GF-D8 (cell line): ENCODE measurements around the gene ENOX1.

ENCODE experiments used
- DNase-seq: peaks from one replicate; lab custom pipeline; 2025; lab: John Stamatoyannopoulos, UW

The ENOX1 gene

DNA sequence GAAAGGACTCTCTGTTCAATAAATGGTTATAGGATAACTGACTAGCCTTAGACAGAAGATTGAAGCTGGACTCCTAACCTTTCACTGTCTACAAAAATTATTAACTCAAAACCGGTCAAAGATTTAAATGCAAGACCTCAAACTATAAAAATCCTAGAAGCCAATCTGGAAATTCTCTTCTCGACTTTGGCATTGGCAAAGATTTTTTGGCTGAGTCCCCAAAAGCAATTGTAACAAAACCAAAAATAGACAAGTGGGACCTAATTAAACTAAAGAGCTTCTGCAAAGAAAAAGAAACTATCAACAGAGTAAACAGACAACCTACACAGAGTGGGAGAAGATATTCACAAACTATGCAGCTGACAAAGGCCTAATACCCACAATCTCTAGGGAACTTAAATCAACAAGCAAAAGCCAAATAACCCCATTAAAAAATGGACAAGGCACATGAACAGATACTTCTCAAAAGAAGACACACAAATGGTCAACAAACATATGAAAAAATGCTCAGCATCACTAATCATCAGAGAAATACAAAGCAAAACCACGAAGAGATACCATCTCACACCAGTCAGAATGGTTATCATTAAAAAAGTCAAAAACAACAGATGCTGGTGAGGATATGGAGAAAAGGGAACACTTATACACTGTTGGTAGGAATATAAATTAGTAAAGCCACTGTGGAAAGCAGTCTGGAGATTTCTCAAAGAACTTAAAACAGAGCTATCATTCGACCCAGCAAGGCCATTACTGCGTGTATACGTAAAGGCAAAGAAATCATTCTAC, 497.1 kb downstream of the ENOX1 start:
- no peak for DNase-seq

DNA sequence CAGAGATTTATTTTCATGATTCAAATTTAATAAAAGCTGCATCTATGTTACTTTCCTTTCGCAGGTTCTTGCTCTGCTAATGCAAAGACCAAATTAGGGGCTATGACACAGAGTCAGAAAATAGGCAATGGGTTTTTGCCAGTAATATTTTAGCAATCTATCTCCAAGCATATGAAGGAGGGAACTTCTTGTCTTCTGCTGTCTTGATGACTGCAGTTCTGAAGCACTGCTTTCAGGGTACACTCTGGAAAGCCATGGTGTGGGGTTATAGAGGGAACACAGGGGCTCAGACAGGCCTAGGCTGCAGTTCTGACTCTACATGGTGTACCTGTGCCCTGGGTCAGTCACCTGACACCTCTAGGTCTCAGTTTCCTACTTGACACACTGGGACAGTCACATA, 500.0 kb downstream of the ENOX1 start:
- DNase-seq: no peak

DNA sequence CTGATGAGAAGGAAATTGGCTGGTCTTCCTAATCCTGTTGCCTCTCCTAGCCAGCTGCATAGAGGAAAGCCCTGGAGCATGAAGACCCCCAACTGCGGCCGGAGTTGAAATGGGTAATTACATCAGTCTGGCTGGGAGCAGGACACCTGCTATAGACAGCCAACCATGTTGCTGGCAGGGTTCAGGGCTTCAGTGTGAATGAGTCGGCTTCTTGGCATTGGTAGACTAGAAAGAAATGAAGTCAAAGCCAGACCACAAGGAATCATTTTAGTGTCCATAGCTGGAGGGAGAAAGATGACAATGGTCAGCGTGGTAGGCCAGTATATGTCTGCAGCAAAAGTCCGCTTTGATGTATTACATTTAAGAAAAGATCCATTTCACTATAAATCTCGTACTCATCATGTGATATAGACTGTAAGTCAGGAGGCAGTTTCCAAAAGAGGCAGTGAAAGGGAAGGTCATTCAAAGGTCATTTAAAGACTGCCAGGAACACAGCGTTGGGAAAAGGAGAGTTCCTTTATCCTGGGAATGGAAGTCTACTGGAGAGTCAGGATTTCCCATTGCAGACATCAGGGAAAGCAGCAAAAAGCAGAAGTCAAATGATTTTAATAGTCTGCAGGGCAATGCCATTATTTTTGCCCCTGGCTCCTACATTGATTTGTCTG, 500.7 kb downstream of the ENOX1 start:
- DNase-seq: no peak

DNA sequence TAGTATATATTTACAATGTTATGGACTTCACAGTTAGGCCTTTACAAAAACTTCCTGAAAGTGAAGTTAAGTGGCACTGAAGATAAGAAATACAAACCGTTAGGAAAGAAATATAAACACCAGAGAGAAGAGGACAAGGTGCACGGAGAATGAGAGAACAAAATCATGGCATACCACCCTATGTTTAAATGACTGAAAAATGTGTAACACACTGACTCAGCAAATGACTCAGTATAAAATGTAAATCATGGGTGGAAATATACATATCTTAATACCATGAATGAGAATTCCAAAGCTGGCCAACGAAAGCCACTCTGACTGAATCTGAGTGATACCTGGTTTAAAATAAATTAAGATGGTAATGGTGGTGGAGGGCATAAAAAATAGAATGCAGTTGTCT, 502.6 kb downstream of the ENOX1 start:
- DNase-seq: no peak

DNA sequence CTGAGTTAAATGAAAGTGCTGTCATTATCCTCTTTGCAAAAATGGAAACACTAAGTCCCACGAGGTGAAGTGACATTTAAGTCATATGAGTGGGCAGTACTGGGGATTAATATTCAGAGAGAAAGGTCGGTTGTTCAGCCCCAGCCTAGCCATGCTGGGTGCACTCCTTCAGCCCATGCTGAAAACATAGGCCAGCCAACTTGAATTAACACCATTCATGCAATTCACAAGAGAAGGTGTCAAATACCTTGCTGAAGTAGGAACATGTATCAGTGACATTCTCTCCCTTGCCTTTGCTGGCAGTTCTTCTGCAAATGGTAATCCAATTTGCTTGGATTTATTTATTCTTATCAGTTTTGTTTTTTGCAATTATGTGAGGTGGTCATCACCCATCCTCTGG, 507.1 kb downstream of the ENOX1 start:
- no peak for DNase-seq

DNA sequence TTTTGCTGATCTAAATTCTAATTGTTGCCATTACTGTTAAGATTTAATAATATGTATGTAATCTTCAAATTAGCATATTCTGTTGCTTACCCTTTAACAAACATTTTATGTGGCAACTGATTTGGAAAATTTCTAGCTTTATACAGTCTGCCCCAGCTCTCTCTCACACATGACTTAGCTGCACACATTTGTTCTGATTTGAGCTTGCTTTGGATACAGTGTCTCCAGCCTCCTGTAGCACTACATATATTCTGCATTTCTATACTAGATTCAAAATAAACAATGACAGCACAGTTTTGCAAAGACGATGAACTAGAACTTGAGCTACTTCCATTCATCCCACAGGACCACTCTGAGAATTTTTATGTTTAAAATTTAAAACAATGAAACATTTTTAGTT, 508.6 kb downstream of the ENOX1 start:
- no peak for DNase-seq

DNA sequence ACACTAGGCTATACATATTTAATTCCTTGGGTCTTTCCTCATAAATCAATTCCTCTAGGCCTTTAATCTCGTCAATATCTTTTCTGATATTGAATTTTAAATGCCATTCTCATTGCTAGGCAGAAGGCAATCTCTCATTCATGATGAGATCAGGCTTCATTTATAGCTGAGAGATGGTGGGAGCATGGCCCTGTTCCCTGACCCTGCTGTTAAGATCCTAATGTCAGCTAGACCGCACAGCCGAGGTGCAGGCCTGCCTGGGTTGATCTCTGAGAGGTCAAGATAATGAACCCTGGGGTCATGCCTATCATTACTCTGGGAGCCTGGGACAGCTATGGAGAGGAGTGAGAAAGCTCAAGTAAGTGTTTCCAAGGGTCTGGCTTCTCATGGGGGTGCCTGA, 509.6 kb downstream of the ENOX1 start:
- DNase-seq: no peak

DNA sequence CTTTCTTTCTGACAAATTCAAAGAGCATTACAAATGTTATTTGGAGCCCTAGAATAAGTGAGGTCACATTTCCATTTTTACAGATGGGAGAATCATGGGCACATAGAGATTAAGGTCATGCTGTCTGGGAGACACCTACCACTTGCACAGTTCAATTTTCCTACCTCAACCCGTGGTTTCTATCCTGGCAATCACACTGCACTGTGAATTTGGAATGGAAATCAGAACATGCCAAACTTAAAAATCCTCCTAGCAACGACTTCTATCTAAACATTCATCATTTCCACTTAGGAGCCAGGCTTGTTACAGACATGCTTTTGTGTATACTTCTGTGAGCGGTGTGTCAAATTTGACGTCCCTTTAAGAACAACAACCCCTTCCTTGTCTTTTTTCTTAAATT, 511.9 kb downstream of the ENOX1 start:
- no peak for DNase-seq

DNA sequence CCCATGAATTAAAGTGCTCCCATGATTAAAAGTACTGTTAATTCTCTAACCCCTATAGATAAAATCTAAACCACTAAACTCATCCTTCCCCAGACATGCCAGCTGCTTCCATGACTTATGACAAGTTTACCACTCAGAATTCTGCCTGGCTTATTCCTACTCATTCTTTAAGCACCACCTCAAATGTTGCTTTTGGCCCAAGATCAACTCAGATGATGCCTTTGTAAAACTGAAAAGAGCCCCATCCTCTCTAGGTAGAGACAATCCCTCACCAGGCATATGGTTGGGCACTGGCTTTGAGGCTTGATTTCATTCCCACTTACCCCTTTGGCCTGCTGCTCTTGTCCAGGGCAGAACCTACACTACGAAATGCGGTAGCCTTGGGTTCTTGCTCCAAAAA, 513.4 kb downstream of the ENOX1 start:
- no peak for DNase-seq

DNA sequence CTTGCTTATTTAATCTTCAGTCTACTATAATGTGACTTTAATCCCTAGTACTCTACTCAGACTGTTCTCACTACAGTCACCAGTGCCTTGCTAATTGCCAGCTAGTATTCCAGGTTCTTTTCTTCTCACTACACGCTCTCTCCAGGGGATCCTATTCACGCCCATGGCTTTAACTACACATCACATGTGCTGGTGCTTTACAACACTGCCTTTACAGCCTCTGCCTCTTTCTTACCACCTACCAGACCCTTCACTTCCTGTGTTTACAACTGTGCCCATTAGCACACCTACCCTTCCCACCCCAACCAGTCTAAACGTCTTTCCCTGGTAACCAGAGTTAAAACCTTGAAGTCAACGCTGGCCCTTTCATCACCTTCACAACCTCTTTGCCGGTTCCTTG, 513.9 kb downstream of the ENOX1 start:
- DNase-seq: no peak

DNA sequence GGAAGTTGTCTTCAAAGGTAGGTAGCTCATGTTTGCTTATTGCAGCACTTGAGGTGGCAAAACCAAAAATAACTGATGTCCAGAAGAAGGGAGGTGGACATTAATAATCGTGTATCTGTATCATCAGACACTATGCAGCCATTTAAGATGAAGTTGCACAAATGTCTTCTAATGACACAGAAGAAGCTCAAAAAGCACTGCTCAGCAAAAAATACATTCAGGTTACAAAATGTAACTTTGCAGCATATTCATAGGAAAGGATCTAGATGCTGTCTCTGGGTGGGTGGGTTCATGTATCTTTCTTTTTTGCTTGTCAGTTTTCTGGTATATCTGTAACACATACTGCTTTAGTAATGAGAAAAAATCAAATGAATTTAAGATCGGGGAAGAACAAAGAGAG, 515.6 kb downstream of the ENOX1 start:
- DNase-seq: no peak

DNA sequence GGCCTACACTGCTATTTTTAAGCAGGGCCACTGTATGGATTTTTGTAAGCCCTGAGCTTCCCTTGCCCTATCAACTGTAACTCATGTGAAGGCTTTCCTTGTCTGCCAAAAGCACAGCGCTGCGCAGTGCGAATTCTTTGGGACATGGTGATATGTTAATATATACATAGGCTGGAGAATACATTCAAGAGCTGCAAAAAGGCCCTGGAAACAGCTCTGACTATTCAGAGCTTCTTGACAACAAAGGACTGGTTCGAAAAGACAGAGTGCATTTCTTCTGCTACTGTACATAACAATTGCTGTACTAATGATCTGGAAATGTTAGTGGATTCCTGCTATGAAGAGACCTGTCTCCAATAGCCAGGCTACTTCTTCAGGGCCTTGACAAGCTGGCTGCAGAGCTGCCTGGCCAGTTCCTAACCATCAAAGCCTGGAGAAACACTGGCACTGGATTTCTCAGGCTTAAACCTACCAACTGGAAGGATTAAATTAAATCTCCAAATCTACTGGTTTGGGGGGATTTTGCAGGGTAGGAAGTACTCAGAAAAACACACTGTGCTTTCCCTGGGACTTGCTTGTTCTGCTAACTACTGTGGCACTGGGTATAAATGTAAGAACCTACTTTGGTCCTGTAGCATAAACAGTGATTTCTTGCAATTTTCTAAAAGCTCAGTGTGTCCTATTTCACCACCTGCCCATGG, 516.5 kb downstream of the ENOX1 start:
- no peak for DNase-seq

DNA sequence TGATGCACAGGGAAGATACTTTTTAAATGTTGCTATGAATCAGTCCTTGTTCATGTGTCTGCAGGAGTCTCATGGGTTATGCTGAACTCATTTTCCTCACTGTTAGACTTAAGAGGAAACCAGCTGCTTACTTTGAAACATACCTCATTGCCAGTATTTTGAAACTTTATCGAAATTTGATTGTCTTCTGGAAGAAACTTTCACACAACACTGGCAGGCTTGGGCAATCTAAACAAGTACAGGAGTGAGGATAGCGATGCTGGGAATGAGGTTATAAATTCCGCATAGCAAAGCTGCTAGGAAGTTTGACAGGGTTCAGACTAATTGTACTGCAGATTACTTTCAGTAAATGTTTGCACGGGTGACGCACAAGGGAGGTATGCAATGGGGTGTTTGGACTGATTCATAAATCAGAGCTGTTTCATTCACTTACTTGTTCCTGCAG, 517.7 kb downstream of the ENOX1 start:
- no peak for DNase-seq

DNA sequence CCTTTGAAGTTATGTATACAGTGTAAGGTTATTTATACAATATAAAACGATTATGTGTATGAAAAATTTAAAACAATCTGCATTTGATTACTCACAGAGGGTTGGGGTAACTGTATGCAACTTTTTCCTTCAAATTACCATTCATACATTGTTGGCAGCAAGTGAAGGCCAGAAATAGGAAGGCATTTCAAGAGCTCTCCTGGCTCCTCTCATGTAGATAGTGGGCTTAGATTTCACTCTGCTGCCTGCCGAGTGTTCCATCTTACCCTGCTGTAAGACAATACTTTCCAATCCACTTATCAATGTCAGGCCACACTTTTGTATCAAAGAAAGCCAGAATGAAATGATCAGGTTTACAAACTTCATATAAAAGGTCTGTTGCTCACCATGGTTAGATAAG, 518.1 kb downstream of the ENOX1 start:
- no peak for DNase-seq

DNA sequence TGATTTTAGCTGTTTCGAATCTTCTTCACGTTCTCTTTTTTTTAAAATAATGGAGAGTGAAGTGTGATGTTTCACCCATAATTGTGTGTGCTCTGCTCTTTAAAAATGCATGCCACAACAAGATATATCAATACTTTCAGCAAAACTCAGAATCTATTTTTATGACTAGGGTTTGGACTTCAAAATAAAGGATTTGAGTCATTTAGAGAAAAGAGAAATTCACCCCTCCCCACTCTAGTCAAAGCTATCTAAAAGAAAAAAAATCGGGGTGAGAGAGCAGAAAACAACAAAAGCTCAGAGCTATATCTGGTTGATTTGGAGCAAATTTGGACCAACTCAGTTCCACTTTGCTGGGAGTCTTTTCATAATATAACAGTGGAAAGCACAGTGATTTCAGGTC, 518.9 kb downstream of the ENOX1 start:
- DNase-seq: no peak

DNA sequence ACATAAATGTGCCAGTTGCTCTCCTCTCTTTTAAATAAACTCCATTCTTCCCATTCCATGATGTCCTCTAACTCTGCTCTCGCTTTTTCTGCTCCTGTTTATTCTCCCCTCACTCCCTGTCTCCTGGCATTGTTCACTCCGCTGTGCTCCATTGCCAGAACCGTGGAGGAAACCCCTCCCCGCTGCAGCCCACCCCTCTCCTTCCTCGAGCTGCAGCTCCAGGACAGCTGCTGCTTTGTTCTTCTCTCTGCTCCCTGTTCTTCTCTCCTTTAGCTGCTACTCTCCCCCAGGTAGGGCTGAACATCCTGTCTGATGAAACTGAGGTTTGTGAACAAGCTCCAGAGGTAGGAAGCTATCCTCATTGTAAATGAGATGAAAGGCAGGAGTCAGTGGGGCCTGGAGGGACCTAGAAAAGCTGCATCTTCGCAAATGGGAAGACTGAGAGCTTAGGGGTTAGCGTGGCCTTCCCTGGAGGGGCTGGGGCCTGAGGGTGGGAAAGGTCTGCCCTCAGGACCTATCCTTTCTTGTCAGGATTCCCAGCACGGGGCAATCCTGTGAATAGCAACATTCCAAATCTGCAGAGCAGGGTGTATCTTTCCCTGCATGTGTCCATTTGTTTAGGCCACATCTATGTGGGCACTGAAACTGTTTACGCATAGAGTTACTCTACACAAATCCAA, 519.7 kb downstream of the ENOX1 start:
- DNase-seq: no peak

DNA sequence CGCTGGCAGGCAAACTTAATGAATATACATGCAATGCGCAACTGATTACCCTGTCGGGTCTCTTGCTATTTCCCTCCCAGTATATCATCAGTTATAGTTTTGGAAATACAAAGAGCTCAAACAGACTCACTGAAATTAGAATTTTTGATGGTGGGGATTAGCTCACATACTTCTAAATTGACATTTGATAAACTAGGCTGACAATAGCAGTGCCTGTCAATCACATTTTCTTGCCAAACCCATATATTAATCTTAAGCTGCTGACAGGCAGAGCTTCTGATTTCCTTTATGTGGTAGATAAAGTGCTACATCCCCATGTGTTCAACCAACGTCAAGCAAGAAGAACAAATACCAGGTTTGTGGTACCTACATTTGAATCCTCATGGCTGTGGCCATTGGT, 521.7 kb downstream of the ENOX1 start:
- DNase-seq: no peak

DNA sequence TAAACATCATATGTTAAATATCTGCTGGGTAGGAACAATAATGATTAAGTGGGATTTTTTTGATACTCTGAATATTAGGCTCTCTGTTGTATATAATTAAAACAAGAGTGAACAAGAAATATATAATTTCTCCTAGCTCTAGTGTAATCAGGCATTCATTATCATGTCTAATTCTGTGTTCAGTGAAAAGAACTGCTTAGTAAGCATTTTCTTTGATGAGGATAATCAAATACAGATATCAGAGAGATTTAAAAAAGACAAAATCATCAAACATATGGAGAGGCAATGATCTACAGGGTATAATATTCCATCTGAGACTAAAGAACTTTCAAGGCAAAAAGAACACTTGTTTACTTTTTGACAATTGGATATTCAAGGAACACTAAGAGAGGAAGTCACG, 522.3 kb downstream of the ENOX1 start:
- no peak for DNase-seq

DNA sequence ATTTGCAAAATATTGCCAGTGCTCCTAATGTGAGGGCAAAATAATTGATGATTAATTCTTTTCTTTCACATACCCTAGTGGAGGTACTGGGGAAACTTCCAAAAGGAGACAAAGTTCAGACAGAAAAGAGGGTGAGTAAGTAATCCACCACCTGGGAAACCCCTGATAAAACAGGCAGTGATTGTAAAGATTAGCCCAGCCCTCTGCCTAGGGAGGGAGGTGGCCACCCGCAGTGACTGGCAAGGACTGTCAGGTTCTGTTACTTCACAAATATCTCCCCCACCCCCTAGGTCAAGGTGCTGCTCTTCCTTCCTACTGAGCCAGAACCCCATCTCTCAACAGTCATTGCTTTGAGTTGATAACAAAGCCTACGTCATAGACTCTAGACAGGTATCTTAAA, 523.7 kb downstream of the ENOX1 start:
- DNase-seq: no peak

DNA sequence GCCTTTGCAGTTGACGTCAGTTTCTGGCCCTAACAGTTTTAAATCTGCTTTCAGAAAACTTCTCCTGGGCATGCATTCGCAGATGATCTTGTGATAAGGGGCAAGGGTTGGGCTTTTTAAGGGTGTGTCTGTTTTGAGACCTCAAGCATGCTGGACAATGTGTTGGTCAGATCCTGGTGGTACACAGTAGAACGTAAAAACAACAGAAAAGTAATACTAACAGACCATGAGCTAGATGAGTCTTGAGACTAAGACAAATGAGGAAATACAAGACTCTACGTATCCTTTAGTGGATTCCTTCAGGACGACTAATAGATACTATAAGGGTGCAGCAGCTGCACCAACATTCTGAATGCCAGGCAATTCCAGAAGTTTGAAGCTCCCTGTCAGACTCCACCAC, 525.8 kb downstream of the ENOX1 start:
- DNase-seq: no peak

DNA sequence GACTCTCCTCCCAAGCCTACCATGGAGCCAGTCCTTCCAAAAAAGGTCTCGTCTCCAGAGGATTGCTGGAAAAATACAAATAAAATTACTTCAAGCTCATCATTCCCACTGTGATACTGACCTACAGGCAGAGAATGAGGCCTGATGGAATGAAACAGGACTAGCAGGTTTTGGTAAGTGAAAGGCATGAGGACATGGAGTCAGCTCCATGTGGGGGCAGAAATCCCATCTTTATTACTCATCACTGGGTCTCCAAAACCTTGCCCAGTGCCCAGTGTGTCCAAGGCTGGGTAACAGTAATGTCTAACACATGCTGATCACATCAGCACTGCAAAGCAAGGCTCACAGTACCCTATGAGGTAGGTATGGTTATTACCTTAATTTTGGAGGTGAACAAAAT, 528.0 kb downstream of the ENOX1 start:
- DNase-seq: no peak

DNA sequence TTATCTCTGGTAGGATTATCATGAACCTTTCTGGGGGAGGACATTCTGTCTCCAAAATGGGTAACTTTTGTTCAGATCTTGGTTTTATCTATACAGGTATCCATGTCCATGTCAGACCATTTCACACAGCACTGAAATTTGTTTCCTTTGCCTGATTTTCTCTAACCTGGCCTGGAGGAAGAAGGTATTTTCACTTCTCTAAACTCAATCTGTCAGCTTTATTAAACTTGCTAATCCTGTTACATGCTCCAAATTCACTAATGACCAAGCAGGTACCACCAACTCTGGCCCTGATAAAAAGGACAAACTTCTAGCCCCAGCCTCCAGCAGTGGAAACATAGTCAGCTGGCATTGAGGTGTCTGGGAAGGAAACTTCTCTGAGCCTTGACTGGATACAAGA, 529.0 kb downstream of the ENOX1 start:
- DNase-seq: no peak

DNA sequence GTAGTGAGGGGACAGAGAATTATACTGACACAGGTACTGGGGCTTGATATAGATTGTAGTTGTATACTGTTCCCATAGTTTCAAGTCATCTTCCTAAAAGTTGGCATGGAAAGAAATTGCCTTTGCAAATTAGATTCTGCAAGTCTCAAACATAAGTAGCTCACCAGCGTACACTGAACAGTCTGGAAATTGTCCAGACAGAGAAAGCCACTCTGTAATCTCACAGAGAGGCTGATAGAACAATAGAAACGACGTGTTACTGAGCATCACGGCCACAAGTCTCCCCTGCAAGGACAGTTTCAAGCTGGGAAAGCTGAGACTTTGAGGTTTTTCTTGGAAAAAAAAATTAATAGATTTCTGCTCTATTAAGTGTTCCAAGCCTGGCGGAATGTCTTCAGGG, 534.8 kb downstream of the ENOX1 start:
- DNase-seq: no peak
